PC-9 (cell line): ENCODE results near the gene PODXL2.

Experiments used
- EZH2 ChIP-seq: fragments of 200-600 bp; sonication (generic); IDR thresholded peaks from 2 replicates; pipeline ENCODE4 v1.8.0; 2017; ENCODE audit warnings: antibody characterized with exemption, low read depth
- TF ChIP-seq, protein P1 (sequence below): fragments of 200-600 bp; sonication (generic); conservative IDR thresholded peaks from 2 replicates; pipeline ENCODE4 v1.6.1; 2017; ENCODE audit warnings: mixed run types, antibody characterized with exemption, mild to moderate bottlenecking, moderate library complexity

DNA sequence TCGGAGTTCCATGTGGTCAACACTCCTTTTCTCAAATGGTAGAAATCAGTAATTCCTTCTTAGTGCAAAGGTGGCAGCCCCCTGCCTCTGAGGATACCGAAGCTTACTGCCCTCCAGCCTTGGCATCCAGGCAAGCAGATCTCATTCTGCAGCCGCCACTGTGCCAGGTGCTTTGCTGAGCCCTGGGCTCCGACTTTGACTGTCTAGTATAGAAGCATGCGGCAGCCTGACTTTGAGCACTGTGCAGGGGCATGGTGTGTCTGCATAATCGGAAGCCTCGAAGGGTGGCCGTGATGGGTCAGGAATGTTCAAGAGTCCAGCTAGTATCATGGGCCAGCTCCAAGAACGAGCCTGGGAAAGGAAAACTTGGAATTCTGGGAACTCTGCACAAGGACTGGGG lies 83.5 kb downstream of the PODXL2 start:
- TF ChIP-seq, protein P1, sequence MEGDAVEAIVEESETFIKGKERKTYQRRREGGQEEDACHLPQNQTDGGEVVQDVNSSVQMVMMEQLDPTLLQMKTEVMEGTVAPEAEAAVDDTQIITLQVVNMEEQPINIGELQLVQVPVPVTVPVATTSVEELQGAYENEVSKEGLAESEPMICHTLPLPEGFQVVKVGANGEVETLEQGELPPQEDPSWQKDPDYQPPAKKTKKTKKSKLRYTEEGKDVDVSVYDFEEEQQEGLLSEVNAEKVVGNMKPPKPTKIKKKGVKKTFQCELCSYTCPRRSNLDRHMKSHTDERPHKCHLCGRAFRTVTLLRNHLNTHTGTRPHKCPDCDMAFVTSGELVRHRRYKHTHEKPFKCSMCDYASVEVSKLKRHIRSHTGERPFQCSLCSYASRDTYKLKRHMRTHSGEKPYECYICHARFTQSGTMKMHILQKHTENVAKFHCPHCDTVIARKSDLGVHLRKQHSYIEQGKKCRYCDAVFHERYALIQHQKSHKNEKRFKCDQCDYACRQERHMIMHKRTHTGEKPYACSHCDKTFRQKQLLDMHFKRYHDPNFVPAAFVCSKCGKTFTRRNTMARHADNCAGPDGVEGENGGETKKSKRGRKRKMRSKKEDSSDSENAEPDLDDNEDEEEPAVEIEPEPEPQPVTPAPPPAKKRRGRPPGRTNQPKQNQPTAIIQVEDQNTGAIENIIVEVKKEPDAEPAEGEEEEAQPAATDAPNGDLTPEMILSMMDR, result no peak
- no peak for TF ChIP-seq EZH2
